Mammary epithelial cell (primary cell): Measurements from ENCODE around the gene RCC1.

Experiments used
- CTCF ChIP-seq, 2 donors: IDR thresholded peaks in 1 of 2; conservative IDR thresholded peaks in 1 of 2; 2 replicates each; pipeline ENCODE4 v1.5.1; 2011 to 2012; ENCODE audit warnings: inconsistent platforms in 2 of 2, low read length in 2 of 2, mild to moderate bottlenecking in 2 of 2, control low read depth in 1 of 2, low read depth in 1 of 2; ENCODE audit not compliant: insufficient read depth in 1 of 2; ENCODE audit errors: extremely low read depth in 1 of 2
- EZH2 ChIP-seq: IDR thresholded peaks from 2 replicates; pipeline ENCODE4 v1.6.1; 2012; ENCODE audit warnings: low read length, inconsistent platforms, borderline replicate concordance

DNA sequence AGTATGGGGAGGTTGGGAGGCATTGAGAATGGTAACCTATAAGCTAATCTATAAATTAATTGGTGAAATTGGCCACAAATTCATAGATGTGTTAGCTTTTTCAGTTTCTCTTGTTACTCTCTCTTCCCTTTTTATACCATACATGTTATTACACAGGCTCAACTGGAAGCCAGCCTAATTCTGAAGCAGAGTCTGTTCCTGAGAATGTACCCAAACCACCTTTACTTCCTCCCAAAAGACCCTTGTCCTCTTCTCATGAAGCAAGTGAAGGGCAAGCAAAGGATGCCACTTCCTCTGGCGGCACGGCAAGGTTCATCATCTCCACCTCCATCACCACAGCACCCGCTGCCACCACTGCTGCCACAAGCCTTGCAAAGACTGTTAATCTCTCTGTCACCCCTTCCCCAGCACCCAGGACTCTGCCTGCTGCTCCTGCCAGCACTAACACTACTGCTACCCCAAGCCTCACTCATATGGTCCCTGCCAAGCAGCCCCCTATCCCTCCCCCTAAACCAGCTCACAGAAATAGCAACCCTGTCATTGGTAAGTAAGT, 39.5 kb upstream of the RCC1 start:
- no peak for TF ChIP-seq CTCF (conservative IDR thresholded peaks at IDR 0.05 in 1 of 2, IDR thresholded peaks at IDR 0.05 in 1 of 2; ENCODE audit: extremely low read depth in 1 of 2, insufficient read depth in 1 of 2, low read depth in 1 of 2, low read length in 2 of 2)
- no peak for TF ChIP-seq EZH2
